ENCODE results near the gene KRT86. TPM values are rescaled to one million over a fixed set of nuclear protein-coding genes. Genes with fewer than 3 reads are reported as not detected.
A peak's percentile ranks its signal among the peaks of the same experiment; 100 is the strongest.
"Not testable (repeated sequence)": the region's sequence is repeated elsewhere in the genome, so short reads cannot be mapped to it uniquely, and the experiment has no call there.

KRT86 gene
- total RNA-seq, 3 donors from 2014 or later (not counting 1 experiment from before 2014, with no cell fraction given): 2.0 to 3.6 (median 2.7) TPM

GRCh38 chr12:52304941-52305411 lies 30.5 kb downstream of the KRT86 start:
- H3K27ac ChIP-seq (ENCODE audit: low read length); H3K4me3 ChIP-seq (ENCODE audit: low read length); H3K9me3 ChIP-seq (ENCODE audit: control insufficient read depth, insufficient read depth, low read length); H3K9me3 Mint-ChIP-seq; H3K36me3 ChIP-seq (ENCODE audit: control insufficient read depth, insufficient read depth, low read length); H3K36me3 Mint-ChIP-seq: not testable (repeated sequence)
- peak; percentile 71 to 82 (median 75) for ATAC-seq
- WGBS (ENCODE audit: insufficient coverage): 28% methylated on average over 12 of the region's 15 CpGs
- H3K4me1 Mint-ChIP-seq: peaks cover 51 to 55% of the 10 kb centered on the region in 2 donors
- H3K27me3 ChIP-seq (ENCODE audit: control insufficient read depth, insufficient read depth, low read length): peaks cover 17% of the 10 kb centered on the region
- peak overlapping the region; percentile 84 for H3K4me3 Mint-ChIP-seq
- H3K4me1 ChIP-seq (ENCODE audit: control insufficient read depth, insufficient read depth, low read length): peaks cover 37% of the 10 kb centered on the region
- peaks cover 0 to 30% of the 10 kb centered on the region in 2 donors for H3K27me3 Mint-ChIP-seq (ENCODE audit: low read depth in 2 of 2)
- intact Hi-C loops (cut with micrococcal nuclease): loop anchor here (10.0 kb wide), 1 partner anchor 50 kb away; no protein-coding TSS in a partner anchor
- DNase-seq: peak; percentile 17 to 59
- H3K27ac Mint-ChIP-seq: peak overlapping the region; percentile 79 to 82

GRCh38 chr12:52305921-52306705 lies 31.7 kb downstream of the KRT86 start:
- peak; percentile 28 for TF ChIP-seq CTCF (IDR thresholded peaks at IDR 0.05)
- H3K36me3 ChIP-seq (ENCODE audit: control insufficient read depth, insufficient read depth, low read length): no peaks in the 10 kb centered on the region
- Mint-ChIP-seq H3K27me3 (ENCODE audit: low read depth in 2 of 2) (peaks cover 0 to 41% of the 10 kb centered on the region in 2 donors), H3K9me3 (no peaks in the 10 kb centered on the region), H3K36me3 (no peaks in the 10 kb centered on the region), H3K27ac (peak overlapping the region in 1 of 2 donors; percentile 51), H3K4me1 (peaks cover 51% of the 10 kb centered on the region in 2 donors), H3K4me3 (peak overlapping the region; percentile 72)
- 78% methylated on average over 11 of the region's 11 CpGs for WGBS (ENCODE audit: insufficient coverage)
- ATAC-seq (no peak), DNase-seq (no peak)
- no peak overlapping the region for H3K27ac ChIP-seq (ENCODE audit: low read length)
- no peak overlapping the region for H3K4me3 ChIP-seq (ENCODE audit: low read length)
- peaks cover 21% of the 10 kb centered on the region for H3K27me3 ChIP-seq (ENCODE audit: control insufficient read depth, insufficient read depth, low read length)
- peaks cover 37% of the 10 kb centered on the region for H3K4me1 ChIP-seq (ENCODE audit: control insufficient read depth, insufficient read depth, low read length)
- H3K9me3 ChIP-seq (ENCODE audit: control insufficient read depth, insufficient read depth, low read length): no peaks in the 10 kb centered on the region
- intact Hi-C loops (cut with micrococcal nuclease): loop anchor here (10.0 kb wide), 1 partner anchor 49 kb away; no protein-coding TSS in a partner anchor

DNA sequence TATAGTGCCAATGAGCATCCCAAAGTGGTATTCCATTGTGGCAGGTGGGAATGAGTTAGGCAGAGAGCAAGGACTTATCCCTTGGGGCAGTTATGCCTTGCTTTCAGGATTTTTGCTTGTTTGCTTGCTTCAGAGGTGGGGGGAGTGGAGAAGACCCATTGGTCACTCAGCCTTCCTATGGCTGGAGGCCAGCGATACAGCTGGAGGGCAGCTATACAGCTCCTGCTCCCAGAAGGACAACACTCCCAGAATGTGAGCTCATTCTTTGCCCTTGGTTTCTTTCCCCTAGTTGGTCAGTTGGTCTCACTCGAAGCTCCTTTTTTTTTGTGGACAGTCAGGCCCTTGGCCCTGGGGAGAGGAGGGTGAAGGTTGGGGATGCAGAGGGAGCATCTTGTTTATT lies 32.3 kb downstream of the KRT86 start:
- Histone ChIP-seq H3K36me3 (ENCODE audit: control insufficient read depth, insufficient read depth, low read length) (no peaks in the 10 kb centered on the region), H3K9me3 (ENCODE audit: control insufficient read depth, insufficient read depth, low read length) (no peaks in the 10 kb centered on the region), H3K4me3 (ENCODE audit: low read length) (no peak overlapping the region), H3K27me3 (ENCODE audit: control insufficient read depth, insufficient read depth, low read length) (peaks cover 22% of the 10 kb centered on the region), H3K27ac (ENCODE audit: low read length) (no peak overlapping the region), H3K4me1 (ENCODE audit: control insufficient read depth, insufficient read depth, low read length) (peaks cover 37% of the 10 kb centered on the region)
- peaks cover 0 to 47% of the 10 kb centered on the region in 2 donors for H3K27me3 Mint-ChIP-seq (ENCODE audit: low read depth in 2 of 2)
- H3K4me1 Mint-ChIP-seq: peaks cover 49 to 51% of the 10 kb centered on the region in 2 donors
- H3K4me3 Mint-ChIP-seq: peak overlapping the region; percentile 17
- intact Hi-C loops (cut with micrococcal nuclease): loop anchor here (10.0 kb wide), 1 partner anchor 48 kb away; no protein-coding TSS in a partner anchor
- no peak for TF ChIP-seq CTCF (IDR thresholded peaks at IDR 0.05)
- H3K36me3 Mint-ChIP-seq: no peaks in the 10 kb centered on the region
- no peak for DNase-seq
- ATAC-seq: no peak
- 94% methylated on average over 2 of the region's 2 CpGs for WGBS (ENCODE audit: insufficient coverage)
- peak overlapping the region in 1 of 2 donors; percentile 51 for H3K27ac Mint-ChIP-seq
- H3K9me3 Mint-ChIP-seq: no peaks in the 10 kb centered on the region
